Activated naive CD4-positive, alpha-beta T cell treated with anti-CD3 and anti-CD28 coated beads, Interleukin-2, amount 50 U/mL, for 72 hours (primary cell): ENCODE measurements around the gene ARMC5. TPM values are rescaled to one million over a fixed set of nuclear protein-coding genes. Genes with fewer than 3 reads are reported as not detected.
"Not testable (repeated sequence)": the region's sequence is repeated elsewhere in the genome, so short reads cannot be mapped to it uniquely, and the experiment has no call there.

Source experiments
- ATAC-seq, 2 donors: fragments of 150-1000 bp; cut with Tn5 transposase; 2 replicates each; pipeline ENCODE4 v1.10.0; 2021; ENCODE audit warnings: mild to moderate bottlenecking in 2 of 2, moderate library complexity in 2 of 2
- DNase-seq, 2 donors: peaks; one replicate each; pipeline ENCODE4 v3.0.0; 2021 to 2022; ENCODE audit warnings: low spot score in 2 of 2
- H3K27ac Mint-ChIP-seq, 2 donors: one replicate each; pipeline ENCODE4 v1.8.0; 2022; ENCODE audit warnings: mild to moderate bottlenecking in 2 of 2, mixed read lengths in 2 of 2
- H3K36me3 Mint-ChIP-seq, 2 donors: one replicate each; pipeline ENCODE4 v1.8.0; 2022; ENCODE audit warnings: mixed read lengths in 2 of 2
- H3K9me3 Mint-ChIP-seq, 2 donors: one replicate each; pipeline ENCODE4 v1.8.0; 2022; ENCODE audit warnings: mixed read lengths in 2 of 2
- total RNA-seq, 2 donors: library from RNA; stranded (reverse); gene quantifications; one replicate each; pipeline ENCODE4 v1.2.3, GENCODE V29; 2022

Gene ARMC5
- total RNA-seq, 2 donors from 2014 or later = 8.6 to 9.2 TPM

DNA sequence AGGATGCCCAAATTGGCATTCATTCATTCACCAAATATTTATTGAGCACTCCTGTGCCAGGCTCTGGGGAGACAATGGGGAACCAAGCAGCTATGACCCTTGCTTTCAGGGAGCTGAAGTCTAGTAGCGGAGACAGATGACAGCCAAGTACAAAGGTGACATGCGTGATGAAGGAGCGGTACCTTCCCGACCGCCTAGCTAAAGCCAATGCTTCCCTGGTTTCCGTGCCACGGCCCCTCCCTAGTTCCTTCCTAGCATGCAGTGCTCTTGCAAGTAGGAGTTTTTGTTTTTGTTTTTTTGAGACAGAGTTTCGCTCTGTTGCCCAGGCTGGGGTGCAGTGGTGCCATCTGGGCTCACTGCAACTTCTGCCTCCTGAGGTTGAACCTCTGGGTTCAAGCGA, 20.4 kb downstream of the ARMC5 start:
- Mint-ChIP-seq H3K36me3 (no peaks in the 10 kb centered on the region), H3K27ac (no peak overlapping the region), H3K9me3 (no peaks in the 10 kb centered on the region)
- no peak for ATAC-seq
- DNase-seq = no peak

GRCh38 chr16:31480851-31481536, 21.7 kb downstream of the ARMC5 start:
- ATAC-seq (no peak), DNase-seq (no peak)
- Mint-ChIP-seq H3K27ac (no peak overlapping the region), H3K9me3 (no peaks in the 10 kb centered on the region), H3K36me3 (no peaks in the 10 kb centered on the region)

DNA sequence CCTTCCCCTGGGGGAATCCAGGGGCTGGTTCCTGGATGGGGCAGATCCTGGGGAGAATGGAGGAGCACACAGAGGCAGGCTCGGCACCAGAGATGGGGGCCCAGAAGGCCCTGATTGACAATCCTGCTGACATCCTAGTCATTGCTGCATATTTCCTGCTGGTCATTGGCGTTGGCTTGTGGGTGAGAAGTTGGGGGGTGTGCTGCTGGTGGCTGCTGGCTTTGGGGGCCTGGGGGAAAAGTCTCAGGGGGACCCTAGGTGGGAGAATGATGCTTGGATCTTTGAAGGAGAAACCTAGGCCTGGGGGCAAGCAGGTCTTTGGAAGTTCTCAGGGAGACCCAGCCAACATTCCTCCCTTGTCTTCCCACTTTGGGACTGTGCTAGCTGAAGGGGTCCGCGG, 23.8 kb downstream of the ARMC5 start, which contains the start of gene SLC5A2:
TSS of gene SLC5A2 (plus strand) at position 43 of the 400 bp plus-strand sequence. CDS start at position 57, 14 bp downstream.
- no peaks in the 10 kb centered on the region for H3K9me3 Mint-ChIP-seq
- DNase-seq (no peak), ATAC-seq (no peak)
- no peak within 1 kb of the TSS for H3K27ac Mint-ChIP-seq
- H3K36me3 Mint-ChIP-seq = no peaks in the 10 kb centered on the region

GRCh38 chr16:31484048-31484447, 24.7 kb downstream of the ARMC5 start:
- not testable (repeated sequence) for H3K36me3 Mint-ChIP-seq, ATAC-seq, H3K27ac Mint-ChIP-seq, DNase-seq, H3K9me3 Mint-ChIP-seq

- no peak for DNase-seq
- no peak for ATAC-seq
- Mint-ChIP-seq H3K27ac (no peak overlapping the region), H3K36me3 (no peaks in the 10 kb centered on the region), H3K9me3 (no peaks in the 10 kb centered on the region)
These were observed 25.3 kb downstream of the ARMC5 start for GRCh38 chr16:31484491-31485171.

DNA sequence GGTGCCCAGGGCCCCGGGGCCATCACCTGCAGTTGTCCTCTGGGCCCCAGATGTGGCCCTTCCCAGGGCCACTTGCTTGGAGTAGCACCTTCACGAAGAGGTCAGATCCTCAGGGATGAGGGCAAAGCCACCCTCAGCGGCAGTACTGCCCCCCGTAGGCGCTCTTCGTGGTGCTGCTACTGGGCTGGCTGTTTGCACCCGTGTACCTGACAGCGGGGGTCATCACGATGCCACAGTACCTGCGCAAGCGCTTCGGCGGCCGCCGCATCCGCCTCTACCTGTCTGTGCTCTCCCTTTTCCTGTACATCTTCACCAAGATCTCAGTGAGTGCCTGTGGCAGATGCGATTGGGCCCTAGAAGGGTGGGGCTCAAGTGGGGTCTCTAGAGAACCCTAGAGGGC, 26.3 kb downstream of the ARMC5 start:
- no peak for DNase-seq
- Mint-ChIP-seq H3K9me3 (no peaks in the 10 kb centered on the region), H3K36me3 (no peaks in the 10 kb centered on the region), H3K27ac (no peak overlapping the region)
- no peak for ATAC-seq

GRCh38 chr16:31486045-31486444, 26.7 kb downstream of the ARMC5 start:
- ATAC-seq = no peak
- DNase-seq = no peak
- Mint-ChIP-seq H3K27ac (no peak overlapping the region), H3K36me3 (no peaks in the 10 kb centered on the region), H3K9me3 (no peaks in the 10 kb centered on the region)

DNA sequence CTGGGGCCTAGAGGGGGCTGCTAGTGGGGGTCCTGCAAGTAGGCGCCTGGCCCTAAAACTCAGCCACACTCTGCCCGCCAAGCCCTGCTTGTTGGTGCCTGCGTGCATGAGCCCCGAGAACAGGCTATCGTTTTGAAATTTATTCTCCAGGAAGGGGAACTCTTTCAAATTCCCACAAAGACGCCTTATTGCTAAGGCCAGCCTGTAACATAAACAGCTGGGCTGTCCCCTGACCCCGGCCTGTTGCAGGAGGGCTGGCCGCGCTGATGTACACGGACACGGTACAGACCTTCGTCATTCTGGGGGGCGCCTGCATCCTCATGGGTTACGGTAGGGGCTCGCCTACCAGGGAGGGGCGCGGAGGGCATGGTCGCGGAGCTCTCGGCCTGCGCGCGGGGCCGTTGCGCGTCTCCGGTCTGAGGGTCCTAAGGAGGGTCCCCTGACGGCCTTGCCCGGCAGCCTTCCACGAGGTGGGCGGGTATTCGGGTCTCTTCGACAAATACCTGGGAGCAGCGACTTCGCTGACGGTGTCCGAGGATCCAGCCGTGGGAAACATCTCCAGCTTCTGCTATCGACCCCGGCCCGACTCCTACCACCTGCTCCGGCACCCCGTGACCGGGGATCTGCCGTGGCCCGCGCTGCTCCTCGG, 27.9 kb downstream of the ARMC5 start:
- Mint-ChIP-seq H3K27ac (peak overlapping the region in 1 of 2 donors; percentile 65), H3K9me3 (no peaks in the 10 kb centered on the region), H3K36me3 (no peaks in the 10 kb centered on the region)
- ATAC-seq = peak in 1 of 2 donors; percentile 7
- no peak for DNase-seq

GRCh38 chr16:31487720-31488467, 28.6 kb downstream of the ARMC5 start:
- ATAC-seq (peak; percentile 86 to 94), DNase-seq (peak; percentile 68 to 72)
- no peaks in the 10 kb centered on the region for H3K36me3 Mint-ChIP-seq
- no peaks in the 10 kb centered on the region for H3K9me3 Mint-ChIP-seq
- H3K27ac Mint-ChIP-seq = peak overlapping the region in 1 of 2 donors; percentile 65

DNA sequence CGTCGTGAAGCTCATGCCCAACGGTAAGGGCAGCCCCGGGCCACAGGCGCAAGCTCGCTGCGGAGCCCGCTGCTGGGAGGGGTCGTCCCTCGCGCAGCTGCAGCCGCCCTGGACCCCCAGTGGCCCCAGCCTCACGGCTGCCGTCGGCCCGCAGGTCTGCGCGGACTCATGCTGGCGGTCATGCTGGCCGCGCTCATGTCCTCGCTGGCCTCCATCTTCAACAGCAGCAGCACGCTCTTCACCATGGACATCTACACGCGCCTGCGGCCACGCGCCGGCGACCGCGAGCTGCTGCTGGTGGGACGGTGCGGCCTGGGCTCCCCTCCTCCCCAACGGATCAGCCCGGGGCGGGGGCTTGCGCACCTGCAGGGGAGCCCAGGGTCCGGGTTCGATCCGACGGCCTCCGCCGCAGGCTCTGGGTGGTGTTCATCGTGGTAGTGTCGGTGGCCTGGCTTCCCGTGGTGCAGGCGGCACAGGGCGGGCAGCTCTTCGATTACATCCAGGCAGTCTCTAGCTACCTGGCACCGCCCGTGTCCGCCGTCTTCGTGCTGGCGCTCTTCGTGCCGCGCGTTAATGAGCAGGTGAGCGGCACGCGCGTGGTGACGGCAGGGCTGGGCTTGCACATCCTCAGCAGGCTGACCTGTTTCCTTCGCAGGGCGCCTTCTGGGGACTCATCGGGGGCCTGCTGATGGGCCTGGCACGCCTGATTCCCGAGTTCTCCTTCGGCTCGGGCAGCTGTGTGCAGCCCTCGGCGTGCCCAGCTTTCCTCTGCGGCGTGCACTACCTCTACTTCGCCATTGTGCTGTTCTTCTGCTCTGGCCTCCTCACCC, 29.4 kb downstream of the ARMC5 start:
- H3K27ac Mint-ChIP-seq = no peak overlapping the region
- no peak for ATAC-seq
- H3K9me3 Mint-ChIP-seq = no peaks in the 10 kb centered on the region
- H3K36me3 Mint-ChIP-seq = no peaks in the 10 kb centered on the region
- peak in 1 of 2 donors; percentile 52 for DNase-seq

DNA sequence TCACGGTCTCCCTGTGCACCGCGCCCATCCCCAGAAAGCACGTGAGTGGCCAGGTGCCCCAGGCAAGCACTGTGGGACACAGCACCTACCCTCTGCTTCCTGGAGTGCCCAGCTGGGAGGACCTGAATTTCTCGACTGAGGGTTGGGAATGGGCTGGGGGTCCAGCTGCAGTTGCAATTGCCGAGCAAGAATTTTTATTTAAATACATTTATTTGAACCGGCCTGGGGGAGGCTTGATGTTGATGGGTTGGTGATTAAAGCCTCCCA, 29.9 kb downstream of the ARMC5 start:
- no peak overlapping the region for H3K27ac Mint-ChIP-seq
- H3K36me3 Mint-ChIP-seq = no peaks in the 10 kb centered on the region
- no peak for DNase-seq
- no peaks in the 10 kb centered on the region for H3K9me3 Mint-ChIP-seq
- no peak for ATAC-seq

DNA sequence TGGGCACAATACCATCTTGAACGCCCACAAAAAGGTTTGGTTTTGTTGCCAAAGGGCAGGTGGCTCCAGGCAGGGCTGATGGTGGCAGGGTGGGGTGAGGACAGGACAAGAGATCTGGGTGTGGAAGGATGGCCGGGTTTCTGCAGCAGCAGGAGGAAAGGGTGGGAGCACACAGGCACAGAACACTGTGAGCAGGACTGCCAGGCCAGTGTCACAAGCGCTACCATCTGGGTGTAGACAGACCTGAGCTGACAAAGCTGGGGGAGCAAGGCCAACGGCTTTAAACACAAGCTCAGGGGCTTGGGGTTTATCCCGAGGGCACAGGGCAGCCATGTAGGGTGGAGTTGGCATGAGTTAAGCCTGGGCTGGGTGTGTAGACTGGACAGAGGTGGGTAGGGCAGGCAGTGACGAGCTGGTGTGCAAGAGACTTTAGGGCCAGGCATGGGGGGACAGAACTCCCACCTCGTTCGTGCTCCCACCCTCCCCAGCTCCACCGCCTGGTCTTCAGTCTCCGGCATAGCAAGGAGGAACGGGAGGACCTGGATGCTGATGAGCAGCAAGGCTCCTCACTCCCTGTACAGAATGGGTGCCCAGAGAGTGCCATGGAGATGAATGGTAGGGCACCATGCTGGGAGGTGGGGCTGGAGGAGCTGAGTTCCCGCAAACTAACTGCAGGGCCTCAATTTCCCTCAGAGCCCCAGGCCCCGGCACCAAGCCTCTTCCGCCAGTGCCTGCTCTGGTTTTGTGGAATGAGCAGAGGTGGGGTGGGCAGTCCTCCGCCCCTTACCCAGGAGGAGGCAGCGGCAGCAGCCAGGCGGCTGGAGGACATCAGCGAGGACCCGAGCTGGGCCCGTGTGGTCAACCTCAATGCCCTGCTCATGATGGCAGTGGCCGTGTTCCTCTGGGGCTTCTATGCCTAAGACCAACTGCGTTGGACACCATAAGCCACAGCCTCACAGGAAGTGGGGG, 30.6 kb downstream of the ARMC5 start:
- no peak for ATAC-seq
- Mint-ChIP-seq H3K27ac (no peak overlapping the region), H3K9me3 (no peaks in the 10 kb centered on the region)

DNA sequence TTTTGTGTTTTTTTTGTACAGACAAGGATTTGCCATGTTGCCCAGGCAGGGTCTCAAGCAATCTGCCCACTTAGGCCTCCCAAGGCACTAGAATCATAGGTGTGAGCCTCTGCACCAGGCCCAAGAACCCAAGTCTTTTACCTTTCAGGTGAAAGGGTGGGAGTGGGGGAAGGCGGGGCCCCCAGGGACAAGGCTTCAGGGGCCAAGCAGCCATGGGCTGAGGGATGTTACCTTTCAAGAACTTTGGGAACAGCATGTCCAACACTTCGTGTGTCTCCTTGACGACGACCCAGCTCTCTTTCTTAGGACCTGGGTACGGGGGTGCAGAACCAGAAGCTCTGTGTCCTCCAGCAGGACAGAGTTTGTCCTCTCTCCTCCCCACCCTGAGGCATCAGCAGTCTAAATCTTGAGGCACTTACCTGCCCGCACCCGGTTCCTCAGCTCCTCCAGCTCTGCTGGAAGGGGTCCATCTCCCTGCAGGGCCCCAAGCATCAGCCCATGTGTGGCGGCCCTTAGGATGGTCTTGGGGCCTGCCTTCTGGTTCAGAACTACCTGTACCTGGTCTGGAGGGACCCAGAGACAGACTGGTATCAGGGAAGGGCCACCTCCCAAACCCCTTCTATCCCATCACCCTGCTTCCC, 32.6 kb downstream of the ARMC5 start:
- H3K27ac Mint-ChIP-seq = no peak overlapping the region
- H3K9me3 Mint-ChIP-seq = no peaks in the 10 kb centered on the region
- ATAC-seq (no peak), DNase-seq (no peak)
- H3K36me3 Mint-ChIP-seq = no peaks in the 10 kb centered on the region

More for the DNA sequence above, 30.6 kb downstream of the ARMC5 start:
- H3K36me3 Mint-ChIP-seq = no peaks in the 10 kb centered on the region
- peak in 1 of 2 donors; percentile 51 for DNase-seq

- peak overlapping the region in 1 of 2 donors; percentile 82 for H3K27ac Mint-ChIP-seq
- no peaks in the 10 kb centered on the region for H3K9me3 Mint-ChIP-seq
- ATAC-seq = no peak
- peaks cover 0 to 2% of the 10 kb centered on the region in 2 donors for H3K36me3 Mint-ChIP-seq
- DNase-seq = no peak
These were observed 34.3 kb downstream of the ARMC5 start for GRCh38 chr16:31493506-31494125.
